Uterine smooth muscle cell (primary cell): ENCODE results near the gene ZNF836. TPM values are rescaled to one million over a fixed set of nuclear protein-coding genes. Genes with fewer than 3 reads are reported as not detected.

Experiments
- total RNA-seq: library from RNA; depleted of rRNA; stranded (reverse); fragments of >200 nt; gene quantifications from 2 replicates; pipeline ENCODE4 v1.2.3, GENCODE V29; 2014

Gene ZNF836
- total RNA-seq = 4.2 and 7.9 TPM in 2 replicates

GRCh38 chr19:52171321-52172169 lies at the start of gene ZNF836:
ZNF836 (minus strand) TSS chr19:52171621; CDS start chr19:52168072, 3,549 bp downstream.

GRCh38 chr19:52189735-52190486 lies 18.5 kb upstream of the ZNF836 start, which contains the start of gene PPP2R1A:
PPP2R1A (plus strand) TSS chr19:52190052; CDS start chr19:52190097, 45 bp downstream.

GRCh38 chr19:52139252-52140031 lies 32.0 kb downstream of the ZNF836 start, which contains the start of gene ZNF616:
ZNF616 (minus strand) TSS chr19:52139938; CDS start chr19:52130512, 9,426 bp downstream.

Other genes starting within 250 kb of the ZNF836 start
- gene ZNF613, start 244.1 kb downstream of the ZNF836 start, total RNA-seq = 4.9 and 6.1 TPM in 2 replicates
- gene ZNF350, start 184.8 kb downstream of the ZNF836 start, total RNA-seq = 9.3 and 10.7 TPM in 2 replicates
- gene ZNF615, start 163.4 kb downstream of the ZNF836 start, total RNA-seq = 10.4 and 13.5 TPM in 2 replicates
- gene ZNF614, start 143.2 kb downstream of the ZNF836 start, total RNA-seq = 8.6 and 12.0 TPM in 2 replicates
- gene ZNF432, start 122.8 kb downstream of the ZNF836 start, total RNA-seq = 10.3 and 11.4 TPM in 2 replicates
- 20.9 and 30.6 TPM in 2 replicates for gene ZNF841, start 75.9 kb downstream of the ZNF836 start, total RNA-seq
- gene ZNF616, start 31.7 kb downstream of the ZNF836 start, total RNA-seq = 9.1 and 11.4 TPM in 2 replicates
- gene PPP2R1A, start 18.4 kb upstream of the ZNF836 start, total RNA-seq = 178 and 179 TPM in 2 replicates
- 11.4 and 14.2 TPM in 2 replicates for gene ZNF766, start 98.0 kb upstream of the ZNF836 start, total RNA-seq
- gene ZNF480, start 125.5 kb upstream of the ZNF836 start, total RNA-seq = 4.5 and 6.0 TPM in 2 replicates
- 1.00 and 2.7 TPM in 2 replicates for gene ZNF610, start 164.6 kb upstream of the ZNF836 start, total RNA-seq
- gene ZNF880, start 198.3 kb upstream of the ZNF836 start, total RNA-seq = 23.8 and 28.4 TPM in 2 replicates
- 18.4 and 24.2 TPM in 2 replicates for gene ZNF528, start 226.2 kb upstream of the ZNF836 start, total RNA-seq